NCI-H524 (cell line): ENCODE data around the gene ADGRB3.
A peak's percentile ranks its signal among the peaks of the same experiment; 100 is the strongest.
"Not testable (repeated sequence)": the region's sequence is repeated elsewhere in the genome, so short reads cannot be mapped to it uniquely, and the experiment has no call there.

Experiments used
- DNase-seq, 2 experiments: peaks; one replicate each; lab custom pipeline; 2025; lab: John Stamatoyannopoulos, UW

ADGRB3 gene

DNA sequence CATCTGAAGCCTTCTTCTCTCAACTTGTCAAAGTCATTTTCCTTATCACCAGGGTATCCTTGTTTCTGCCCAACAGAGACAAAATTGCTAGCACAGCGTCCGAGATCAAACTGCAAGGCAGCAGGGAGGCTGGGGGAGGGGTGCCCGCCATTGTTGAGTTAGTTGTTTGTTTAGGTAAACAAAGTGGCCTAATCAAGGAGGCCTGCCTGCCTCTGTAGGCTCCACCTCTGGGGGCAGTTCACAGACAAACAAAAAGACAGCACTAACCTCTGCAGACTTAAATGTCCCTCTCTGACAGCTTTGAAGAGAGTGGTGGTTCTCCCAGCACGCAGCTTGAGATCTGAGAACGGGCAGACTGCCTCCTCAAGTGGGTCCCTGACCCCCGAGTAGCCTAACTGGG is 155.0 kb downstream of the ADGRB3 start:
- not testable (repeated sequence) for DNase-seq

GRCh38 chr6:68814976-68815375 is 179.9 kb downstream of the ADGRB3 start:
- DNase-seq = not testable (repeated sequence)

GRCh38 chr6:68826501-68826900 is 191.4 kb downstream of the ADGRB3 start:
- DNase-seq = no peak

- DNase-seq = no peak
Measured at GRCh38 chr6:68834551-68834950, 199.5 kb downstream of the ADGRB3 start.

DNA sequence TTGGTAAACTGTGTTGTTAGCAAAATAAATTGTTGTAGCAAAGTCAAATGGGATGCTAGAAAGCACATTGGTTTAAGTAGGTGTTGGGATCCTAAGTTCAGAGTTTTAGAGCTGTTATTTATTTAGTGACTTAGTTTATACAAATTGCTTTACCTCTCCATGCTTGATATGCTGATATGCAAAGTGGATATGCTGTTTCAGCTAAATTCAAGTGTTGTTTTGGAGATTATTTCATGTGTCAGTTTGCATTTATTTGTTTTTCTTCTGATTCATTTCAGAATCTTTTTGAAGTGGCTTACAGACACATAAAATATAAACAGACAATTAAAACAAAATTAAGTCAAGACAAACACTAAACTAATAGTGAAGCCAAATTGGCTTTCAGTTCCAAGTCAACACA is 203.5 kb downstream of the ADGRB3 start:
- no peak for DNase-seq

DNA sequence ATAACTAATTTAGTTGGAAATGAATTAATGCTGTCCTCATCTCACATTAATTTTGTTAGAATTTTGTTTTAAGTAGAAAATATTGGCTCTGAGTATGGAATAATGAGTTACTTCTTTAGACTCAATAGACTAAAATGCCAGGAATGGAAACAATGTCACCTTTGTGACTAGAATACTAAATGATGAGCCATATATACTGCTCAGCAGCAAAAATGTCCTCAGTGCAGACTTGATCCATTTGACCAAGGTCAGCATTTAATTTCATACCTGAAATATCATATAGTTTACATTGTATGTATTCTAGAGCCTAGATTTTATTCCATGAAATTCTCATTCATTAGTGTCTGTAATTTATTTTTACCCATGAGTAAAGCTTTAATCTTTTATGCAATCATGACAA is 217.7 kb downstream of the ADGRB3 start:
- DNase-seq = no peak

DNA sequence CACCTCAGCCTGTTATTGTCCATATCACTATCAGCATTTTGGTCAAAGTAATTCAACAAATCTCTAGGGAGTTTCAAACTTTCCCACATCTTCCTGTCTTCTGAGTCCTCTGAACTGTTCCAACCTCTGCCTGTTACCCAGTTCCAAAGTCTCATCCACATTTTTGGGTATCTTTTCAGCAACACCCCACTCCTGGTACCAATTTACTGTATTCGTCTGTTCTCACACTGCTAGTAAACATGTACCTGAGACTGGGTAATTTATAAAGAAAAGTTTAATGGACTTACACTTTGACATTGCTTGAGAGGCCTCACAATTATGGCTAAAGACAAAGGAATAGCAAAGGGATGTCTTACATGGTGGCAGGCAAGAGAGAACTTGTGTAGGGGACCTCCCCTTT is 224.2 kb downstream of the ADGRB3 start:
- no peak for DNase-seq

- no peak for DNase-seq
Measured at GRCh38 chr6:68868646-68869045, 233.6 kb downstream of the ADGRB3 start.

GRCh38 chr6:68873236-68873635 is 238.2 kb downstream of the ADGRB3 start:
- peak in 1 of 2 experiments; percentile 34 for DNase-seq

- no peak for DNase-seq
Measured at GRCh38 chr6:68874747-68875146, 239.7 kb downstream of the ADGRB3 start.

- DNase-seq = no peak
Measured at GRCh38 chr6:68875403-68875802, 240.3 kb downstream of the ADGRB3 start.

GRCh38 chr6:68876792-68877493 is 241.9 kb downstream of the ADGRB3 start:
- DNase-seq = peak in 1 of 2 experiments; percentile 40

DNA sequence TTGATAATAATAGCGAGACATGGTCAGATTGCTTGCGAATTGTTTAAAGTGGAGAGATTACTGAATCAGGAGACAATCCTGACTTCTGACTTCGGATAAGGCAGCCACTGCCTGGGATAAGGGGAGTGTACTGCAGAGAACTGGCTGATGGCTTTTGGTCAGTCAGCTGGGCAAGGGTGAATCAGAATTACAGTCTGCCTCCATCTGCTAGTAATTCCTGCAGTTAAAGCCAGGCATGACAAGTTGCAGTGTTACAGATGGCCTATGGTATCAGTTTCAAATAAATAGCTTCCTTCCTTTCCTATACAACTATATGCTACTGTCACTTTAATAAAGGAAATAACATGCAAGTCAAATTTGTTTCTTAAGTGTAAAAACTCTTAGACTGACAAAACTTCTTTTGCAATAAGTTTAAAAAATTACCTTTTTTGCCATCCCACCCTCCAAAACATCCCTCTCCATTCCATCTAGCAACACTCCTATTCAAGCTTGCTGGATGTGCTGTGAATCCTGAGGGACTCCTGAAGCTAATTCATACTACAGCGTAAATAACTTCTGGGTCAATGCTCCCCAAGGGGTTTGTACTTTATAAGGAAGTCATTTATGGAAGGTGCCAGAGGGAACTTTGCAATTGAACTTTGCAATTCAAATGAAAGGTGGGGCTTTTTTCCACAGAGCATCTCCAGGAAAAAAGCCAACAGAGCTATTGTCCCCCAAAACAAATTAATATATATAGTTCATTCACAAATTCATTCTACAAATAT is 245.2 kb downstream of the ADGRB3 start:
- DNase-seq = peak; percentile 34 to 82

DNA sequence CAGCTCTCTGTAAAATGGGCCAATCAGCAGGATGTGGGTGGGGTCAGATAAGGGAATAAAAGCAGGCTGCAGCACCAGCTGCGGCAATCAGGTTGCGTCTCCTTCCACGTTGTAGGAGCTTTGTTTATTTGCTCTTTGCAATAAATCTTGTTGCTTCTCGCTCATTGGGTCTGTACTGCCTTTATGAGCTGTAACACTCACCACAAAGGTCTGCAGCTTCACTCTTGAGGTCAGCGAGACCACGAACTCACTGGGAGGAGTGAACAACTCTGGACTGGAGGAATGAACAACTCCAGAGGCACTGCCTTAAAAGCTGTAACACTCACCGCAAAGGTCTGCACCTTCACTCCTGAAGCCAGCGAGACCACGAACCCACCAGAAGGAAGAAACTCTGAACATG is 248.2 kb downstream of the ADGRB3 start:
- not testable (repeated sequence) for DNase-seq

- DNase-seq = no peak
Measured at GRCh38 chr6:68891419-68891818, 256.3 kb downstream of the ADGRB3 start.

- no peak for DNase-seq
Measured at GRCh38 chr6:68892452-68892851, 257.4 kb downstream of the ADGRB3 start.

DNA sequence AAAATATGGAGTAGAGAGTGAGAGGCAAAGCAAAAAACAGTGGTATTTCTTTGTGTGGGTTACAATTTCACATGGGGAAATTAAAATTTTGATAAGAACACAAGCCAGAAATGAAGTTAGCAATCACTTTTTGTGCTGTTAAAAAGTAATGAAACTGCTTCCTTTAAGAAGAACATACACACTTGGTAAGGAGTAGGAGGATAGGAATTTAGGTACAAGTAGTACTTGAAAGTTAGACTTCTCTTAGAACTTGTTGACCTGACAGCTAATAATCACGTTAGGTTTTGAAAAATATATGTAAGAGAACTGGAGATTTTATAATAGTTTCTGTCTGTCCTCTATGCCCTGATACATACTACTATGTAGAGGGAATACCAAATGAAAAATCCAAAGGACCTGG is 260.8 kb downstream of the ADGRB3 start:
- no peak for DNase-seq

- DNase-seq = no peak
Measured at GRCh38 chr6:68901044-68901443, 266.0 kb downstream of the ADGRB3 start.

GRCh38 chr6:68911334-68911733 is 276.3 kb downstream of the ADGRB3 start:
- no peak for DNase-seq

DNA sequence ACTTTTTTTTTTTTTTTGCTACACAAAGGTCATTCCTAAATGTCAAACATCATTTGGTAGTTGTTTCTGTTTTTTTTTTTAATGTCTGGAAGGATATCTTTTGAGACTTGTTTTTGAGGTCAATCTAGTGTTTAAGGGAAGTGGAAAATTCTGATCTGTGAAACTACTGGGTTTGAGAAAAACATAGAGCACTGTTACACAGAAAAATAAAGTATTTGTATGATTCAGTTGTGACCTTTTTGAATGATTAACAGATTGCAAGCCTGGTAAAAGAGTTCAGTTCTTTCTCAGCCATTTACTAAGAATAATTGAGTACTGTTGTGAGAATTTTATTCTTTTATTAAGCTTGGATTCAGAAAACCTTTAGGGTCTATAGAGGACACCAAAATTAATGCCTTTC is 276.7 kb downstream of the ADGRB3 start:
- no peak for DNase-seq

- not testable (repeated sequence) for DNase-seq
Measured at GRCh38 chr6:68912805-68913204, 277.7 kb downstream of the ADGRB3 start.

DNA sequence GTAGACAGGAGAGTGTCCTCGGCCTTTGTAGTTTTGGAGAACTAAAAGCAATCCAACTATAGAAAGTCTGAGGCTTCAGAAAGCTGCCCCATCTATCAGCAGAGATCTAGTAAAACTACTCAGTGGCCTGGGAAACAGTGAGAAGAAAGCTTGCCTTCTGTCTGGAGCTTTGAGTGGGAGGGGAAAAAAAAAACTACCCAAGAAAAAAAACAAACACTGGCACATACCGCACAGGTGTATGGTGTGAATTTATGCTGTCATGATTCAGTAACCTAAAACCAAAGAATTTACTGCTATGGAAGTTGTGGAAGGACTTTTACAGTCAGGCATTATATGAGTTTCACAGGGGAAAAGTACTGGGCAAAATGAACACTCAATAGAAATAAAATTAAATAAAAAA is 280.5 kb downstream of the ADGRB3 start:
- no peak for DNase-seq

GRCh38 chr6:68919537-68919936 is 284.5 kb downstream of the ADGRB3 start:
- no peak for DNase-seq

DNA sequence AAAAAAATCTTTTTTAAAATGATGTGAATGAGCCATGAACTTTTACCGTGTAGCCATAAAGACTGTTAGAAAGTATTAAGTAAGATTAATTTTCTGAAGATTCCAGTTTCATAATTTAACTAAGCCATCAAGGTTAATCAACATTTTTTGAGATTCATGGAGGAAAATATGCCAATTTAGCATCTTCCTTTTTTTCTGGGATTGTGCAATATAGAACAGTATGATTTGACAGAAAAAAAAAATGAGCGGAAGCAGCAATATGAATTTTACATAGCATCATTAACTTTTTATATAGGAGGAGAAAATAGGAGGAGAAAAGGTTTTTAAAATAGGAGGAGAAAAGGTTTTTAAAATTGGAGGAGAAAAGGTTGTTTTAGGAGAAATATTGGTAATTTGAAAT is 306.3 kb downstream of the ADGRB3 start:
- no peak for DNase-seq
